ENCODE data around the gene RFX4.

The RFX4 gene

DNA sequence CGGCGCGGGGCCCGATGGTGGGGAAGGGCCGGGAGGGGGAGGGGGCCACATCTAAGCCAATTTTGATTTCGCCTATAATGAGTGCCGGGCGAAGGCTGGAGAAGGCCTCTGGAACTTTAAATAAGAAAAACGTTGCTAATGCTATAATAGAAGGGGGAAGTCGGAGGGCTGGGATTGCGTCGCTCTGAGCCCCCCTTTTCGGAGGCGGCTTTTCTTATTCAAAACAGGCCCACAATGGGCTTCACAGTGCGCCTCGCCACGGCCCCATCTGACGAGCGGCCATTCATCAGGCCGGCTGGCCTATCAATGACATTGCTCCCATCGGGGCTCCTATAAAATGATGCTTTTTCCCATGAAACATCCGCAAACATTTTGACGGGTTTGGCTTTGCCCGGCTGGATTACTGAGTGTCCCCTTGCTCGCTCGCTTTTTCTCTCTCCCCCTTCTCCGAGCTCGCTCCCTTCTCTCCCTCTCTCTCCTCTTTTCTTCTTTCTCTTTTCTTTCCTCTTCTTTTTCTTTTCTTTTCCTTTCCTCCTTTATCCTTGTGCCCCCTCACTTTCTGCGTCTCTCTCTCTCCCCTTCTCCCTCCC is at the start of gene RFX4:
Gene RFX4 (plus strand): TSS at position 364 of the 590 bp plus-strand sequence. CDS start 317 bp downstream, outside the sequence.
- no peak for DNase-seq

DNA sequence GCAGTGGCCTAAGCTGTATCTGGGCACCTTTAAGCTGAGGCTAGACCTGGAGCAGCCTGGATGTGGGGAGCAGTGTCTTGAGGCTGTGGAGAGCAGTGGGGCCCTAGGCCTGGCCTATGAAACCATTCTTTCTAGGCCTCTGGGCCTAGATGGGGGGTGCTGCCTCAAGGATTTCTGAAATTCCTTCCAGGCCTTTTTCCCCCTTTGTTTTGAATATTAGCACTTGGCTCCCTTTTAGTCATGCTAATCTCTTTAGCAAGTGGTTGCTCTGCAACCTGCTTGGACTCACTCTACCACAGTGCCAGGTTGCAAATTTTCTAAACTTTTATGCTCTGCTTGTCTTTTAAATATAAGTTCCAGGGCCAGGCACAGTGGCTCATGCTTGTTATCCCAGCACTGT is 41.6 kb upstream of the RFX4 start:
- DNase-seq, result no peak

DNA sequence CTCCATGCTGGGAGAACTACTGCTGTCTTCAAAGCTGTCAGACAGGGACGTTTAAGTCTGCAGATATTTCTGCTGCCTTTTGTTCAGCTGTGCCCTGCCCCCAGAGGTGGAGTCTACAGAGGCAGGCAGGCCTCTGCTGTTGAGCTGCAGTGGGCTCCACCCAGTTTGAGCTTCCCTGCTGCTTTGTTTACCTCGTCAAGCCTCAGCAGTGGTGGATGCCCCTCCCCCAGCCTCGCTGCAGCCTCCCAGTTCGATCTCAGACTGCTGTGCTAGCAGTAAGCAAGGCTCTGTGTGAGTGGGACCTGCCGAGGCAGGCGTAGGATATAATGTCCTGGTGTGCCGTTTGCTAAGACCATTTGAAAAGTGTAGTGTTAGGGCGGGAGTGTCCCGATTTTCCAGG is 31.4 kb upstream of the RFX4 start:
- DNase-seq, result no peak

DNA sequence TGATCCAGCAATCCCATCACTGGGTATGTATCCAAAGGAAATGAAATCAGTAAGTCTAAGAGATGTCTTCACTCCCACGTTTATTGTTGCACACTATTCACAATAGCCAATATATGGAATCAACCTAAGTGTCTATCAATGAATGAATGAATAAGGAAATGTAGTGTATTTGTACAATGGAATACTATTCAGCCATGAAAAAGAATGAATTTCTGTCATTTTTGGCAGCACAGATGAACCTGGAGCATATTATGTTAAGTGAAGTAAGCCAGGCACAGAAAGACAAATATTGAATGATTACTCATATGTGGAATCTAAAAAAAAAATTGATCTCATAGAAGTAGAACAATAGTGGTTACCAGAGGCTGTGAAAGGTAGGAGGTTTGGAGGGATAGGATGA is 30.6 kb upstream of the RFX4 start:
- no peak for DNase-seq

DNA sequence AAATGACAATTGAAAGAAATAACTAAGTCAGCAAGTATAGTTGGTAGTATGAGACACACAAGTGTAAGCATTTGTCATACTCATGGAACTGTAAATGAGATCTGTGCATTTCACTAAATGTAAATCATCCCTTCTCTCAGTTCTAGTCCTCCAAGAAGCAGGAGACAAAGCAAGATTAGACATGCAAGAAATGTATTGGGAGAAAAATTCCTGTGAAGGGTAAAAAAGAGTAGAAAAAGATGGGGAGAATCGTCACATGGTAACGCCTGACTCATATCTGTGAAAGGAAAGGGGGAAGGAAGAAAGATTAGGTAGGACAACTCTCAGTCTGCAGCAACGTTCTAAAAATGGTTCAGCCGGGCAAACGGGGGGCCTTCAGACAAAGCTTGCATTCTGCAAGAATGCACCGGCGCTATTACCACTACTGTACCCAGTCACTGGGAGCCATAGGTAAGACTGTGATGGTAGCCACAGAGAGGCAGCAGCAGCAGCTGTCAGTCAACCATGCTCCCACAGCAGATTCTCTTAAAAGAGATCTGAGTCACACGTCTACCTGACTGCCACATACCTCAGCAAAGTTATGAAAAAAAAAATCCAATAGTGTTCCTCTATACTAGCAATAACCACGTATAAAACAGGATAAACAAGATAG is 18.0 kb upstream of the RFX4 start:
- DNase-seq, result no peak

DNA sequence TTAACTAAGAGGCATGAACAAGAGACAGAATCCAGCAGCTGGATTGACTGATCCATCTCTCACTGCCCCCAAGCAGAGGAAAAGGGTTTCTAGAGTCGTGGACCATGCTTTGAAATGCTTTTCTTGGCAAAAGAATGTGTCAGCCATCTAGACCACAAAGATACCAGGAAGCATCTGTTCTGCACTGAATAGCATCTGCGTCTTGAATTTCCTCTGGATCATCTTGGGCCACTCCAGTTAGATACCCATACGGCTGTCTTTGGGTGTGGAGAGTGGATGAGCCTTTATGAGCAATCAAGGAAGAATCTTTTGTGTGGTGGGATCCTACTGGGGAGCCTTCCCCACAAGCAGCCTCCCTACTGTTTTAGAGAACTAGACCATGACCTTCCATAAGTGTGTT is 16.0 kb upstream of the RFX4 start:
- DNase-seq, result no peak

DNA sequence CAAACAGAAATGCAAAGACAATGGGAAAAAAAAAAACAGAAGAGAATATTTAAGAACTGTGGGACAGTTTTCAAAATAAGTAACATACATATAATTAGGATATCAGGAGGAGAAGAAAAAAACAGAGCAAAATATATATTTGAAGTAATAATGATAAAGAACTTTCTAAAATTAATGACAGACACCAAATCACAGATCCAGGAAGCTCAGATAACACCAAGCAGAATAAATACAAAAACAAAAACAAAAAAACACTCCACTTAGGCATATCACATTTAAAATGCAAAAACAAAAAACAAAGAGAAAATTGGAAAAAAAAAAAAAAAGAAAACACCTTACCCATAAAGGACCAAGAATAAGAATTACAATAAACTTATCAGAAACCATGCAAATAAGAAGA is 9.6 kb upstream of the RFX4 start:
- DNase-seq, result no peak

DNA sequence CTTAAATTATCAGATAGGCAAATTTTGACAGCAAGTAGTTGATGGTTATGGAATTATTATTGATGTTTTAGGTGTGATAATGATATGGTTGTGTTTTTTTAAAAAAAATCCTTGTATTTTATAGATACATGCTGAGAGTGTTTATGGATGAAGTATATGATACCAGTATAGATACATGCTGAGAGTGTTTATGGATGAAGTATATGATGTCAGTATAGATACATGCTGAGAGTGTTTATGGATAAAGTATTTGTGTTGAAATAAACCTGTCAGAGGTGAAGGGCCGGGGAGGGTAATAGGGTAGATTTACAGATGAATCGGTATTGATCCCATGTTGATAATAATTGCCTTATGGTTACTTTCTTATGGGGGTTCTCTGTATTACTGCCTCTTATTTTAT is 6.0 kb upstream of the RFX4 start:
- no peak for DNase-seq

DNA sequence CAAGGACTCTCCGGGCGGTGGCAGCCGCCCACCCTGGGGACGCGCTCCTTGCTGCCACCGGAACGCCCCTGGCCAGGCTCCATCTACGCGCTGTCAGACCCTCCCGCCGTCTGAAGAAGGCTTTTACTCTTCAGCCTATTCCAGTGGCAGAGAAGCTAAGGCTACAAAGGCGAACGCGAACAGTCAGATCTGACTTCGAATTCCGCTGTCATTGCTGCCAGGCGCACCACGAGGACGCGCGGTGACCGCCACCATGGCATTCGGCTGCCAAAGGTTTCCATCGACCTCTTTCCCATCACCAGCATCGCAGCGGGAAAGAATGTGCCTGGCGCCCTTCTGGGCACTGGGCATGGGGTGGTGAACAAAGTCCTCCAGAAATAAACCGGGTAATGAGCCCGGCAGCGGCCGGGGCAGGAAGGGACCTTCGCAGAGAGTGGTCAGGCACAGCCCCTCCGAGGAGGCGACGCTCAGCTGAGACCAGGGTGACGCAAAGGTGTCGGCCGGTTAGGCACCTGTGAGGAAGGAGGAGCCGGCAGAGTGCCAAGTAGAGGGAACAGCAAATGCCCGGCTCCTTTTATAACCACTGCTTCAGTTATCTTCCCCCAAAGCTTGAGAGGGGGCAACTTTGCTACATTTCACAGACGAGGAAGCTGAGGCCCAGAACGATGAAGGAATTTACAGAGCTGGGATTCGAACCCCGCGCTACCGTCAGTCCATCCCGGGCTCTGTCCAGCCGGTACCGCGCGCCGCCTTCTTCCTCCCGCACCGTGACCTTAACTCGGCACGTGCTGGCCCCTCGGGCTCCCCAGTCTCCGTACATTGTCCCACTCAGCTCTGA is 1.9 kb upstream of the RFX4 start:
- no peak for DNase-seq

DNA sequence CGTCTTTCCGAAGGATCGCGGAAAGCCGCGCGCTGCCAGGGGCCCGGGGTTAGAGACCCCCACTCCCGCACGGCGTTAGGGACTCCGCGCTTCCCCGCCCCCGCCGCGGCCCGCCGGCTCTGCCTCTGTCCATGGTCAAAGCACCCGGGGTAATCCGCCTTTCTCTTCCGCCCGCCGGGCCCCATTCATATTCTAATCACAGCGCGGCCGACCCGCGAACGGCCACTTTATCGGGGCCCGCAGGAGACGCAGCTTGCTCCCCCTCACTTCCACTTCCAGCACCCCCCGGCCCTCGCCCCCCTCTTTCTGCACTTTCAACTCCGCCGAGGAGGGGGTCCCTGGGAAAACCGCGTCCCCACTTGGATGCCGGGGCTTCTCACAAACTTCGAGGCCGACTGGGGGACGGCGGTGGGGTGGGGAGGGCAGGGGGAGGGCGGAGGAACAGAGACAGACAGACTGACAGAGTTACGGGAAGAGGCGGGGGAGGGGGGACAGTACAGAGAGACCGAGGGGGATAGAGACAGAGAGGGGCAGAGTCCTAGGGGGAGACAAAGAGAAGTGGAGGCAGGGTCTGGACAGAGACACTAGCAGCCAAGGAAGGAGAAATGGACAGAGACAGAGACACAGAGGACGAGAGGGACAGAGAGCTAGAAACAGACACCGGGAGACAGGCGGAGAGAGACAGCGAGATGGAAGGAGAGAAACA is 1.1 kb upstream of the RFX4 start:
- DNase-seq, result no peak

DNA sequence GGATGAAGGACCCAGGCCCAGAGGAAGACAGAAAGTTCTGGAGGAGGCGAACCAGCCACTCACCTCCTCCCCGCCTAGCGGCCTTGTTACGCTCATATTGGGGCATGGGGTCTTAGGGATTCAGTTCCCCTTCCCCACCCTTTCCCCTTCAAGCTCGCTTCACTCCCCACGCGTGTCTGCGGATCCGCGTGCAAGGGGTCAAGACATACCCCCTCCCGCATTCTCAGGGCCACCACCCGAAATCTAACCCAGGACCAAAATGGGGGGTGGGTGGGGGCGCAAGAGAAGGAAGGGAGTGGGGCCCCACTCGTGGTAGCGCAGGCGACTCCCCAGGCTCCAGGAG is 584 bp upstream of the RFX4 start:
- no peak for DNase-seq

DNA sequence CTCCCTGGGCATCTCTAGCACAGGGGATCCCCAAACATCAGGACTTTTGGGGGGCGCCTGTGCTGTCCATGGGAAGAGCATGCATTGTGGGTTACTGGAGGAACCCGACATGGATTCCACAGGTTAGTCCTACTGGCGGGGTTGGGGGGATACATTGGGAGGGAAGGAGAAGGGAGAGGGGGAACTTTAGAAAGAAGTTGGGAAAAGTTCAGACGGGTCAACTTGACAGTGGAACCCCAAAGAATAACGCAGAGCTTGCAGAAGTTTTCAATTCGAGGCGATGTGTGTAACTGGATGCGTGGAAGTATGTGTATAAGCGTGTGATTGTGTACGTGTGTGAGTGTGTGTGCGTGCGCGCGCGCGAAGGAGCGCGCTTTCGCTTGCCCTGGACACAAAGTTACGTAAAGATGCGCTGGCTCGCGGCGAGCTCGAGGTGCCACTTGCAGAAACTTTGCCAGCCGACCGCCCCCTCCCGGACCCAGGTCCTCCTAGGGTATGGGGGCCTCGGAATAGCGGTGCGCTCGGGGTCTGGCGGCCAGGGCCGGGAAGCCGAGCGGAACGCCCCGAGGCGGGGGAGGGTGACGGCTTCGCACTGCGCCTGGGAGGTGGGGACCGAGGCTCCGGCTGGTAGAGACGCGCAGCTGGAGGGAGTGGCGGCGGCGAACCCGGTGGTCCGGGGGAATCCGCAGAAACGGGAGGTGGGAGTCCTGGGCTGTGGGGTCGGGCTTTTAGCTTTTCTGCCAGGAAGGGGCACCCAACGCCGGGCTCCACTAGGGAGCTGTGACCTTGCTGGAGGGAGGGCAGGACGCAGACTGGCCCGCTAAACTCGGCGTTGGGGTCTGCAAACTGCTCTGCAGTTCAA is 669 bp downstream of the RFX4 start:
- peak; percentile 61 for DNase-seq

DNA sequence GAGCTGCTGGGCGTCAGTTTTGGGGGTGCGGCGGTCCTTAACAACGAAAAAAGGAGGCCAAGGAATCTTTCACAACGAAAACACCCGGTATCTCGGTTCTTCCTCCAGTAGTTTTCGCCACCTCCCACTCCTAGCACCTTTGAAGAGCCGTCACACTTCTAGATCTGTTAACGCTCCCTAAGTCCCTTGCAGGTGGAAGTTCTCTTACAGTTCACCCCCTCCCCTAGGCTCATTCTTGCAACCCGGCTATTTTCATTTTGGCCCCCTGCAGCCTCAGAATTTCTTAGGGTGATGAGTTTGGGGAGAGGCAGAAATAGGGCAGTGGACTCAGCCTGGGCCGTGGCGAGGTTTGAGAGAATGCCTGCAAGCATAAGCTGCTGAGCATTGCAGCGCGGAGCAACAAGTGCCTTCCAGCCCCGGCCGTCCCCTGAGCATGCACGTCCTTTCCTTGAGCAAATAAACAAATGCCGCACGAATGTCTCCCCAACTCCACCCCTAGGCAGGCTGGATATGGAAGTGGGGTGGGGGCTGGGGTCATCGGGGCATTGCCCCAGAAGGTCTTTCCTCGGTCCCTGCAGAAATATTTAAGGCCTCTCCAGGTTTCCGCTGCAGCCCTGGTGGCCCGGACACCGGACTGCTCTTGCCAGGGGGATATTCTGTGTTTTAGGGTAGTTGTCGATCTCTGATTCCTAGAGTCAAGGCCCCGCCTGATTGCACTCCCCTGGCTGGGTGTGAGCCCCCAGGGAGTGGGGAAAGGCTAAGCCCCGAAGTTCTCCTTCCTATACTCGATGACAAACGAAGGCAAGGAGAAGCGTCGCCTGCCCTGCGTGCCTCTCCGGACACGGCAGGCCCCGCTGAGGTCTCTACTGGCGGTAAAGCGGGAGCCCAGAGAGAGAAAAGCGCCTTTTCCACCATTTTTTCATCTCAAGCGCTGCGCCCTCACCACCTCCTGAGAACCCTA is 1.6 kb downstream of the RFX4 start:
- peak; percentile 60 for DNase-seq

DNA sequence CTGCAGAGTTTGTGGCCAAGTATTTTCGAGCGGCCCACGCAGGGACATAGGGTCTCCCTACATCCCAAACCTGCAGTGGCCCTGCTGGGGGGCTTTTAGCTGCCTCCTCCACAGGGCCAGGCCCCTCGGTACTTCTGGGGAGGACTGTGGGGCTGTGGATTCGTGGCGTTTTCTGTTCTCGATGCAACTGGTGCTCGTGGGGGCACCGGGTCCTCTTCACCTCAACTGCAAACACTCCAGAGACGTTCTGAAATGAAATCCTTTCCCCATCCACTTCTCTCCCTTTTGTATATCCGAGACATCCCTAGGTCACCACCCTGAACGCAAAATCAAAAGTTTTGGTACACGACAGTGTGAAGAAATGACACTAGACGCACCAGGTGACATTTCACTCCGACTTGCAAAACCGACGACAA is 2.3 kb downstream of the RFX4 start:
- no peak for DNase-seq

DNA sequence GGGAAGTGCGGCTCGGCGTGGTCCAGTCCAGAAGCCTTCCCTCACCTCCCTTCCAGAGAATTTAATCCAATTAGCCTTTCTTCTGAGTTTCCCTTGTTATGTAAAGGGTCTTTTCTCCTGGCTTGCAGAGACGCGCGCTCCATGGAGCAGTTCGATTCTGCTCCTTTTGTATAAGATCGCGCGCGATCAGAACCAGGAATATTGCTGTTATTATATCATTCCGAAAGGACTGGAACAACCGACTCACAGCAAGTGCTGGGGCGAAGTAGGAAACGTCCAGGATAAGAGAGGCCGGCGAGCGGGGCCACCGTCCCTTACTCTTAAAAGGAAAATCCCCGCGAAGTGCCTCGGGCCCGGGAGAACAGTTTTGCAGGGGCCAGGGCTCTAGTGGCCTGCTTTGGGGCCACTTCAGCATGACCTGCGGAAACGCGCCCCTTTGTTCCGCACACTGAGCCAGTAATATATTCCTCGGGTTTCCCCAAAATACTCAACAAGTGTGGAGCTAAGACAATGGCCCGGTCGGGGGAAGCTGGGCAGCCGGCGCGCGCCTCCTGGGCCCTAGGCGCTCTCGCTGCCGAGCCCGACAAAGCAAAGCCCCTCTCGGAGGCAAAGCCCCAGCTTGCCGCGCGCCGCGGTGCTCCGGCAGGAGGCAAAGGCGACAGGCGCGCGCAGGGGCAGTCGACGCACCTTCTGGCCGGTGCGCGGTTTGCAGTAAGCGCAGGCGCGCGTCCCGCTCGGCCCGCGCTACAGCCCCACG is 2.9 kb downstream of the RFX4 start:
- DNase-seq, result no peak

DNA sequence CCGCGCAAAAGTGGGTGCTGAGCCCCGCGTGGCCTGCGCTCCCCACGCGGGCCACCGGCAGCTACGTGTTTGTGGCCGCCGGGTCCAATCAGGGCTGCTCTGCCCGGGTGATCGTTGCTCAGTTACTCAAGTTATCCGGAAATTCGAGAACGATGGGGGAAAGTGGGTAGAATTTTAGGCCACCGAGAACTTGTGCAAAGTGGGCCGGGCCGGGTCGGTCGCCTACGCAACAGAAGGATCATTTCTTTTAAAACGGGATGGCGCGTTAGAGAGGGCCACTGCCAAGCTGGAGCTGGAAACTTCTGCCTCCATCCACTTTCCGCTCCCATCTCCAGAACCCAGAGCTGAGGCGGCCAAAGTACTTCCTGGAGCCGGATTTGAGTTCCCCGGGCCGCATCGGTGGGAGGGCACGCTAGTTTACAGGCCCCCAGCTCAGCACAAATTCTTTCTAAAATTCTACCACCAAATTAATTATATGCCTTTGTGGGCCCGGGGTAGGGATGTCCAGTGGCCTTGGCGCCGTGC is 3.5 kb downstream of the RFX4 start:
- no peak for DNase-seq

DNA sequence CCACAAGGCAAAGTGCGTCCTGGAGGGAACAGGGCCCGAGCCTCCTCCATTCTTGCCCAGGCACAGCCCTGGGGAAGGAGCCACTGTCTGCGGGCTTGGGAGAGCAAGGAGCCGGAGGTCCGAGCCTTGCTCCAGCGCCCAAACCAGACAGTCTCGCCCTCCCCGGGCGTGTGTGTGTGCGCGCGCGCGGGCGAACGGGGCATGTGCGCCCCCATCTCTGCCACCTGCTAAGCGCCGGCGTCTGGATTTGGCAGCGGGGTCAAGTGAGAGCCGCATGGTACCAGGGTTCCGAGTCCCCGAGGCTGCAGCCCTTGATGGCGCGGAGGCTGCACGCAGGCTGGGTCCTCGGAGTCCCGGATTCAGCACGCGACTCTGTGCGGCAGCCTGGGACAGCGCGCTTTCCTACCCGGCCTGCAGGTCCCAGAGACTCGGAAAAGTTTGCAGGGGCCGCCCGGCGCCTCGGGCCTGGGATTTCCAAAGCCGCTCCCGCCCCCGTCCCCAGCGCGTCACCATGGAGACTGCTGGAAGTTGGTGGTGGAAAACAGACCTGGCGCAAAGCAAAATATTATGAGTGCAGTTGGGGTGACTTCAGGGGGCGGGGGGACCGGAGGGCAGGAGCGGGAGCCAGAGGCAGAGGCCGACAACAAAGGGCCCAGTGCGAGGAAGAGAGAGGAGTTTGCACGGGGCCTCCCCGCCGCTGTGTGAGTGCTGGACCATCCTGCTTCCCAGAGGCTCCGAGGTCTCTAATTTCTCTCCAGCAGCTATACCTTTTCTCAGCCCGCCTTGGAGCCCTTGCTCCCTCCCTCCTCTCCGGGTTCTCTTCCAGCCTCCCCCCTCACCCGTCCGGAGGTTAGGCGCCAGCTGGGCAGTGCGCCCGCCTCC is 4.2 kb downstream of the RFX4 start:
- DNase-seq, result peak; percentile 57

DNA sequence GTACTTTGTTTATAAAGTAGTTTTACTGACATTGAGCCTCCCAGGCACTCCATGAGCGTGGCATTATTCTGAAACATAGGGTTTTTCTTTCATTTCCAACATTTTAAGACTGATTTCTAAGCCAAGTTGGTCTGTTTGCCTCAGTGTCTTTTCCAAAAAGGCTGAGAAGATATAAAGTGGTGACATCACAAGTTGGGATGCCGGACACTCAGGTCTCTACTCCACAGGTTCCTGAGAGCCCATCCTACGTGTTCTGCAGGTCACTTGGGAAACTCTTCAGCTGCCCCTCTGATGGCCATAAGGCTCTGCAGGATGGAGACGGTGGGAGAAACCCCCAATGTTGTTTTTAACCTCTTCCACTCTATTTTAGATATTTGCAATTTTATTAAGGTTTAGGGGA is 6.0 kb downstream of the RFX4 start:
- DNase-seq, result no peak

DNA sequence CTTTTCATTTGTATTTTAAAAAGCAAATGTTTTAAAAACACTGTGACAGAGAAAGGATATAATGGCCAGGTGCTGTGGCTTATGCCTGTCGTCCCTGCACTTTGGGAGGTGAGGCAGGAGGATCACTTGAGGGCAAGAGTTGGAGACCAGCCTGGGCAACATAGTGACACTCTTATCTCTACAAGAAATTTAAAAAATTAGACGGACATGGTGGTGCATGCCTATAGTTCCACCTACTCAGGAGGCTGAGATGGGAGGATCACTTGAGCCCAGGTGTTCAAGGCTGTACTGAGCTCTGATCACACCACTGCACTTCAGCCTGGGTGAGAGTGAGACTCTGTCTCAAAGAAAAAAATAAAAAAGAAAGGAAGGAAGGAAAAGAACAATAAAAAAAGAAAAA is 7.8 kb downstream of the RFX4 start:
- no peak for DNase-seq
